DOHH2 (cell line): ENCODE measurements around the gene MLH3.

Experiments used
- H3F3A ChIP-seq: fragments of 200-600 bp; sonication (generic), shearing (Covaris generic); 2 replicates; pipeline ENCODE4 v1.6.0; 2016; ENCODE audit warnings: antibody characterized with exemption, mild to moderate bottlenecking; ENCODE audit not compliant: control insufficient read depth, insufficient read depth
- H3K27ac ChIP-seq: fragments of 200-600 bp; sonication (generic); 2 replicates; pipeline ENCODE4 v1.5.1; 2014; ENCODE audit warnings: low read depth, mild to moderate bottlenecking, low read length, moderate library complexity
- H3K27me3 ChIP-seq: fragments of 200-600 bp; sonication (generic); 2 replicates; pipeline ENCODE4 v1.6.1; 2014; ENCODE audit warnings: mild to moderate bottlenecking, low read length, mixed read lengths; ENCODE audit not compliant: control insufficient read depth
- H3K36me3 ChIP-seq: fragments of 200-600 bp; sonication (generic); 2 replicates; pipeline ENCODE4 v1.6.1; 2014; ENCODE audit warnings: mild to moderate bottlenecking, low read length, moderate library complexity, mixed read lengths; ENCODE audit not compliant: control insufficient read depth
- H3K4me1 ChIP-seq: fragments of 200-600 bp; sonication (generic); 2 replicates; pipeline ENCODE4 v1.6.1; 2014; ENCODE audit warnings: mild to moderate bottlenecking, low read length, mixed read lengths; ENCODE audit not compliant: control insufficient read depth
- H3K4me2 ChIP-seq: fragments of 200-600 bp; sonication (generic); 2 replicates; pipeline ENCODE4 v1.6.0; 2014; ENCODE audit warnings: mild to moderate bottlenecking, low read length, moderate library complexity
- H3K4me3 ChIP-seq: fragments of 200-600 bp; sonication (generic); 2 replicates; pipeline ENCODE4 v1.5.1; 2014; ENCODE audit warnings: mild to moderate bottlenecking, low read length, mixed read lengths
- H3K79me2 ChIP-seq: fragments of 200-600 bp; sonication (generic); 2 replicates; pipeline ENCODE4 v1.6.1; 2014; ENCODE audit warnings: mild to moderate bottlenecking, low read length, mixed read lengths; ENCODE audit not compliant: control insufficient read depth
- H3K9me2 ChIP-seq: fragments of 200-600 bp; sonication (generic); replicated peaks from 2 replicates; pipeline ENCODE4 v1.6.1; 2014; ENCODE audit warnings: mild to moderate bottlenecking, low read length, mixed read lengths; ENCODE audit not compliant: control insufficient read depth
- H3K9me3 ChIP-seq: fragments of 200-600 bp; sonication (generic); 2 replicates; pipeline ENCODE4 v1.6.1; 2014; ENCODE audit warnings: antibody characterized with exemption, low read length, mixed read lengths; ENCODE audit not compliant: control insufficient read depth, insufficient read depth
- H4K20me1 ChIP-seq: fragments of 200-600 bp; sonication (generic); 2 replicates; pipeline ENCODE4 v1.6.0; 2014; ENCODE audit warnings: low read depth, mild to moderate bottlenecking, antibody characterized with exemption, low read length, moderate library complexity; ENCODE audit not compliant: control insufficient read depth, insufficient read depth
- EZH2phosphoT487 ChIP-seq: fragments of 200-600 bp; sonication (generic); IDR thresholded peaks from 2 replicates; pipeline ENCODE4 v1.6.1; 2017; ENCODE audit warnings: borderline replicate concordance, mild to moderate bottlenecking, antibody characterized with exemption, low read length, moderate library complexity, mixed read lengths
- TF ChIP-seq, protein P1 (sequence below): fragments of 200-600 bp; sonication (generic); IDR thresholded peaks from one replicate; pipeline ENCODE4 v1.5.1; 2014; ENCODE audit warnings: antibody characterized with exemption, mild to moderate bottlenecking, low read depth, low read length; ENCODE audit not compliant: poor library complexity, severe bottlenecking

The MLH3 gene

DNA sequence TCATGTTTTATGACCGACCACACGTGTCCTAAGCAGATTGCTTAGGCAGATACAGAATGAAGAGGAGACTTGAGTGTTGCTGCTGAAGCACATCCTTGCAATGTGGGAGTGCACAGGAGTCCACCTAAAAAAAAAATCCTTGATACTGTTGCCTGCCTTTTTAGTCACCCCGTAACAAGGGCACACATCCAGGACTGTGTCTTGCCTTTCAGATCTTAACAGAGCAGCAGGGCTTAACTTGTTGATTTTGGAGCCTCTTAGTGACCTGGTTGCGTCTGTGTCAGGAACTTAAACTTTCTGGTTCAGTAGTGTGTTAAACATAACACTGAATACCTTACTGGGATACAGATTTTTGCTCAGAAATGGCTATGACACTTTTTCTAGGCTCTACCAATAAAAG is 42.1 kb downstream of the MLH3 start:
- Histone ChIP-seq H3K27ac (no peak overlapping the region), H3F3A (0 out of 2 replicates have a peak, but pooled peaks cover 9% of the 10 kb centered on the region), H3K36me3 (peaks cover 90% of the 10 kb centered on the region)

DNA sequence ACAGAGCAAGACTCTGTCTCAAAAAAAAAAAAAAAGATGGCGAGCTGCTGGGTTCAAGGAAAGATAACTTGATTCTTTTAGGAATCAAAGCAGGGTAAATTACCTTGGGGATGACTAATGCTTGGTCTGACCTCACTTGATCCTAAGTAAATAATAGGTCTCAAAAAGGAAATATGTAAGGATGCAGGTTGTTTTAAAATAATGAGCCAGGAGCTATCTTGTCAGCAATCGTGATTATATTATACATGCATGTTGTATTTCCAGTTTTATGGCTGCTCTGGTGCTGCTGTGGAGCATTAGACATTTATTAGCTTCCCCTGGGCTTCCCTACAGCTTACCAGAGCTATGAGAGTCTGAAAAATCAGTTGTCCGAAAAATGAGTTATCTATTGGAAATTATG is 45.9 kb downstream of the MLH3 start:
- Histone ChIP-seq H3K9me2 (no peaks in the 10 kb centered on the region), H3K4me3 (no peak overlapping the region), H3K4me2 (no peak overlapping the region), H3K9me3 (0 out of 2 replicates have a peak, but pooled peaks cover 4% of the 10 kb centered on the region), H3K79me2 (peaks cover 22% of the 10 kb centered on the region), H4K20me1 (no peaks in the 10 kb centered on the region), H3K27me3 (no peaks in the 10 kb centered on the region), H3K36me3 (peaks cover 73% of the 10 kb centered on the region), H3K27ac (no peak overlapping the region), H3K4me1 (peaks cover 17% of the 10 kb centered on the region), H3F3A (no peaks in the 10 kb centered on the region)
- no peak for TF ChIP-seq EZH2phosphoT487
- TF ChIP-seq, protein P1, sequence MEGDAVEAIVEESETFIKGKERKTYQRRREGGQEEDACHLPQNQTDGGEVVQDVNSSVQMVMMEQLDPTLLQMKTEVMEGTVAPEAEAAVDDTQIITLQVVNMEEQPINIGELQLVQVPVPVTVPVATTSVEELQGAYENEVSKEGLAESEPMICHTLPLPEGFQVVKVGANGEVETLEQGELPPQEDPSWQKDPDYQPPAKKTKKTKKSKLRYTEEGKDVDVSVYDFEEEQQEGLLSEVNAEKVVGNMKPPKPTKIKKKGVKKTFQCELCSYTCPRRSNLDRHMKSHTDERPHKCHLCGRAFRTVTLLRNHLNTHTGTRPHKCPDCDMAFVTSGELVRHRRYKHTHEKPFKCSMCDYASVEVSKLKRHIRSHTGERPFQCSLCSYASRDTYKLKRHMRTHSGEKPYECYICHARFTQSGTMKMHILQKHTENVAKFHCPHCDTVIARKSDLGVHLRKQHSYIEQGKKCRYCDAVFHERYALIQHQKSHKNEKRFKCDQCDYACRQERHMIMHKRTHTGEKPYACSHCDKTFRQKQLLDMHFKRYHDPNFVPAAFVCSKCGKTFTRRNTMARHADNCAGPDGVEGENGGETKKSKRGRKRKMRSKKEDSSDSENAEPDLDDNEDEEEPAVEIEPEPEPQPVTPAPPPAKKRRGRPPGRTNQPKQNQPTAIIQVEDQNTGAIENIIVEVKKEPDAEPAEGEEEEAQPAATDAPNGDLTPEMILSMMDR = no peak

More for the DNA sequence above, 42.1 kb downstream of the MLH3 start:
- peaks cover 7% of the 10 kb centered on the region for H3K79me2 ChIP-seq
- TF ChIP-seq EZH2phosphoT487 = no peak
- TF ChIP-seq, protein P1 = no peak
- H3K4me3 ChIP-seq = no peak overlapping the region
- H3K27me3 ChIP-seq = no peaks in the 10 kb centered on the region
- H4K20me1 ChIP-seq = no peaks in the 10 kb centered on the region
- no peaks in the 10 kb centered on the region for H3K9me2 ChIP-seq
- no peak overlapping the region for H3K4me2 ChIP-seq
- no peaks in the 10 kb centered on the region for H3K9me3 ChIP-seq
- H3K4me1 ChIP-seq = peaks cover 2% of the 10 kb centered on the region

DNA sequence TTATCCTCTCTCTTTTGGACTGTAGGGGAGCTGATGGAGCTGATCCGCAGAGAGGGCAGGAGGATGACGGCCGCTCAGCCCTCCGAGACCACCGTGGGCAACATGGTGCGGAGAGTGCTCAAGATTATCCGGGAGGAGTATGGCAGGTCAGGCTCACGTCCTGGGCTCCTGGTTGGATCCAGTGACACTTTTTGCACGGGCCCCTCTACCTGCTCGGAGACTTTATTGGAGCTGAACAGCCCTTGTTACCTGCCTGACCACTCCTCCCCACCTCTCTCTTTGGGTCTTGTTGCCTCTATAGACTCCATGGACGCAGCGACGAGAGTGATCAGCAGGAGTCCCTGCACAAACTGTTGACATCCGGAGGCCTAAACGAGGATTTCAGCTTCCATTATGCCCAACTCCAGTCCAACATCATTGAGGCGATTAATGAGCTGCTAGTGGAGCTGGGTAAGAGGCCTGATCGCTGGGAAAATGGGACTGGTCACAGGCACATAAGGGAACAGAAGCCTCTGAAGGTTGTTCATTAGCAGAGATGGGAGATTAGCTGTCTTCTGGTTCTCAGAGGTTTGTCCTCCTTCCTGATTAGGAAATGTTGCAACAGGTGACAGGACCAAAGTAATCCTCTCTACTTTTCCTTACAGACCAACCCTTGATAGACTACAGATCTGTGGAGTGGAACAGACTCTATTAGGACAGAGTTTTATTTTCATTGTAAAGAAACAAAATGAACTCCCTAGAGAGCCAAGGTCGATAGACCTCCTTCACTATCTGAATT is 47.8 kb downstream of the MLH3 start:
- peaks cover 54% of the 10 kb centered on the region for H3K36me3 ChIP-seq
- H3K27ac ChIP-seq = no peak overlapping the region
- H3K79me2 ChIP-seq = peaks cover 22% of the 10 kb centered on the region
- H3K27me3 ChIP-seq = no peaks in the 10 kb centered on the region
- H3K4me3 ChIP-seq = peak overlapping the region; percentile 93
- H3K4me2 ChIP-seq = peak overlapping the region; percentile 94
- H3K4me1 ChIP-seq = peaks cover 17% of the 10 kb centered on the region
- H3K9me3 ChIP-seq = 0 out of 2 replicates have a peak, but pooled peaks cover 4% of the 10 kb centered on the region
- no peak for TF ChIP-seq EZH2phosphoT487
- TF ChIP-seq, protein P1 = no peak
- H4K20me1 ChIP-seq = no peaks in the 10 kb centered on the region
- no peaks in the 10 kb centered on the region for H3K9me2 ChIP-seq
- H3F3A ChIP-seq = no peaks in the 10 kb centered on the region
